ENCODE data around the gene DFFB. TPM values are rescaled to one million over a fixed set of nuclear protein-coding genes. Genes with fewer than 3 reads are reported as not detected.

DFFB gene
- total RNA-seq, 1 donor from 2014 or later = 45.4 TPM

GRCh38 chr1:3926956-3927355 lies 69.7 kb downstream of the DFFB start:
- intact Hi-C loops (cut with DNase I) = no loop called here

GRCh38 chr1:3928586-3928985 lies 71.3 kb downstream of the DFFB start:
- no peak for TF ChIP-seq CTCF (IDR thresholded peaks at IDR 0.05)
- DNase-seq (ENCODE audit: low spot score in 2 of 2) = no peak
- Histone ChIP-seq H3K9me3 (no peaks in the 10 kb centered on the region), H3K4me3 (no peak overlapping the region), H3K4me1 (no peaks in the 10 kb centered on the region), H3K27ac (no peak overlapping the region), H3K27me3 (no peaks in the 10 kb centered on the region), H3K36me3 (no peaks in the 10 kb centered on the region)
- intact Hi-C loops (cut with DNase I) = no loop called here

More at GRCh38 chr1:3926956-3927355, 69.7 kb downstream of the DFFB start:
- H3K4me1 ChIP-seq = no peaks in the 10 kb centered on the region
- no peaks in the 10 kb centered on the region for H3K27me3 ChIP-seq
- DNase-seq (ENCODE audit: low spot score in 2 of 2) = no peak
- H3K27ac ChIP-seq = no peak overlapping the region
- TF ChIP-seq CTCF (IDR thresholded peaks at IDR 0.05) = no peak
- H3K9me3 ChIP-seq = no peaks in the 10 kb centered on the region
- H3K4me3 ChIP-seq = no peak overlapping the region
- no peaks in the 10 kb centered on the region for H3K36me3 ChIP-seq

GRCh38 chr1:3929126-3929525 lies 71.8 kb downstream of the DFFB start:
- DNase-seq (ENCODE audit: low spot score in 2 of 2) = no peak
- no peak for TF ChIP-seq CTCF (IDR thresholded peaks at IDR 0.05)
- no peaks in the 10 kb centered on the region for H3K9me3 ChIP-seq
- H3K4me1 ChIP-seq = no peaks in the 10 kb centered on the region
- no peaks in the 10 kb centered on the region for H3K27me3 ChIP-seq
- no peak overlapping the region for H3K27ac ChIP-seq
- no peaks in the 10 kb centered on the region for H3K36me3 ChIP-seq
- H3K4me3 ChIP-seq = no peak overlapping the region
- intact Hi-C loops (cut with DNase I) = no loop called here

GRCh38 chr1:3930301-3931006 lies 73.2 kb downstream of the DFFB start:
- Histone ChIP-seq H3K27me3 (no peaks in the 10 kb centered on the region), H3K9me3 (no peaks in the 10 kb centered on the region), H3K4me1 (no peaks in the 10 kb centered on the region), H3K36me3 (no peaks in the 10 kb centered on the region), H3K27ac (no peak overlapping the region), H3K4me3 (no peak overlapping the region)
- intact Hi-C loops (cut with DNase I) = no loop called here
- TF ChIP-seq CTCF (IDR thresholded peaks at IDR 0.05) = no peak
- no peak for DNase-seq (ENCODE audit: low spot score in 2 of 2)

GRCh38 chr1:3931007-3931912 lies 74.0 kb downstream of the DFFB start:
- no peaks in the 10 kb centered on the region for H3K27me3 ChIP-seq
- DNase-seq (ENCODE audit: low spot score in 2 of 2) = no peak
- no peaks in the 10 kb centered on the region for H3K36me3 ChIP-seq
- H3K9me3 ChIP-seq = no peaks in the 10 kb centered on the region
- TF ChIP-seq CTCF (IDR thresholded peaks at IDR 0.05) = no peak
- intact Hi-C loops (cut with DNase I) = no loop called here
- H3K27ac ChIP-seq = no peak overlapping the region
- H3K4me1 ChIP-seq = no peaks in the 10 kb centered on the region
- no peak overlapping the region for H3K4me3 ChIP-seq
